Mammary epithelial cell (primary cell): Measurements from ENCODE around the gene LCE2A.
A peak's percentile ranks its signal among the peaks of the same experiment; 100 is the strongest.

Experiments
- CTCF ChIP-seq, 2 donors: IDR thresholded peaks in 1 of 2; conservative IDR thresholded peaks in 1 of 2; 2 replicates each; pipeline ENCODE4 v1.5.1; 2011 to 2012; ENCODE audit warnings: inconsistent platforms in 2 of 2, low read length in 2 of 2, mild to moderate bottlenecking in 2 of 2, control low read depth in 1 of 2, low read depth in 1 of 2; ENCODE audit not compliant: insufficient read depth in 1 of 2; ENCODE audit errors: extremely low read depth in 1 of 2
- EZH2 ChIP-seq: IDR thresholded peaks from 2 replicates; pipeline ENCODE4 v1.6.1; 2012; ENCODE audit warnings: low read length, inconsistent platforms, borderline replicate concordance

DNA sequence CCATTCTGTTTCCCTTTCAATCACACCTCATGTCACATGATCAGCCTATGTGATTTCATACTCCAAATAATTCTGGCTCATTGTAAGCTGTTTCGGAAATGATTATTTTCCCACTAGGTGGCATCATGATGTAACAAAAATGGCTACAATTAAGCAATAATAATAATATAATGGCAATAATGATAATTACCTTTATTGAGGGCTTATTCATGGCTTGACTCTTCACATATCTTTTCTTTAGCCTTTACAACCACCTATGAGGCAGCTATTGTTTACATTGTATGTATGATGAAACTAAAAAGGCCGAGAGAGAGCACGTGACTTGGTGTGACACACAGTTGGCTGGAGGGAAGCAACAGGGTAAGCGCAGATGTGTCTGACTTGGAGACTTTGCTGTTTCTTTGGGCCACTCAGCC lies 47.2 kb downstream of the LCE2A start:
- TF ChIP-seq CTCF (conservative IDR thresholded peaks at IDR 0.05 in 1 of 2, IDR thresholded peaks at IDR 0.05 in 1 of 2; ENCODE audit: extremely low read depth in 1 of 2, insufficient read depth in 1 of 2, low read depth in 1 of 2, low read length in 2 of 2) = peak; percentile 14 to 35
- no peak for TF ChIP-seq EZH2
